Epithelial cell of esophagus (primary cell): ENCODE results near the gene RGS14.

Experiments used
- DNase-seq: peaks from one replicate; pipeline ENCODE4 v3.0.0; 2010; ENCODE audit warnings: low read depth
- H3K4me3 ChIP-seq: 2 replicates; pipeline ENCODE4 v1.5.1; 2011; ENCODE audit warnings: mild to moderate bottlenecking, low read length, control low read depth
- CTCF ChIP-seq: IDR thresholded peaks from 2 replicates; pipeline ENCODE4 v1.5.1; 2011; ENCODE audit warnings: low read depth, mild to moderate bottlenecking, low read length, control low read depth, inconsistent platforms; ENCODE audit not compliant: insufficient read depth; ENCODE audit errors: missing control alignments

The RGS14 gene

GRCh38 chr5:177351392-177352329 lies 6.1 kb upstream of the RGS14 start, which contains the start of gene LMAN2:
Gene LMAN2, minus strand, starts transcription at chr5:177351668. Its CDS starts 21 bp downstream, at chr5:177351647.
- no peak for TF ChIP-seq CTCF
- H3K4me3 ChIP-seq = peak within 1 kb of the TSS; percentile 91
- DNase-seq = peak; percentile 96

- H3K4me3 ChIP-seq = no peak overlapping the region
- DNase-seq = no peak
- no peak for TF ChIP-seq CTCF
These were observed 4.6 kb upstream of the RGS14 start for GRCh38 chr5:177353093-177353492.

GRCh38 chr5:177354256-177354655 lies 3.5 kb upstream of the RGS14 start:
- no peak for DNase-seq
- TF ChIP-seq CTCF = no peak
- H3K4me3 ChIP-seq = no peak overlapping the region

- H3K4me3 ChIP-seq = no peak overlapping the region
- no peak for TF ChIP-seq CTCF
- no peak for DNase-seq
These were observed 3.0 kb upstream of the RGS14 start for GRCh38 chr5:177354711-177355110.

- H3K4me3 ChIP-seq = no peak overlapping the region
- TF ChIP-seq CTCF = no peak
- DNase-seq = no peak
These were observed 2.4 kb upstream of the RGS14 start for GRCh38 chr5:177355162-177355867.

- no peak for TF ChIP-seq CTCF
- no peak for DNase-seq
- H3K4me3 ChIP-seq = no peak overlapping the region
These were observed 1.9 kb upstream of the RGS14 start for GRCh38 chr5:177355868-177356168.
